SU-DHL-6 (cell line): ENCODE data around the gene BRI3.

Experiments used
- EZH2phosphoT487 ChIP-seq: fragments of 200-600 bp; sonication (generic), shearing (Covaris generic); conservative IDR thresholded peaks from 2 replicates; pipeline ENCODE4 v1.6.1; 2018; ENCODE audit warnings: mild to moderate bottlenecking, antibody characterized with exemption, low read length, moderate library complexity, mixed read lengths
- TF ChIP-seq, protein P1 (sequence below): fragments of 200-600 bp; sonication (generic); IDR thresholded peaks from one replicate; pipeline ENCODE4 v1.5.1; 2017; ENCODE audit warnings: antibody characterized with exemption, mild to moderate bottlenecking, low read length, moderate library complexity; ENCODE audit not compliant: insufficient read depth, poor library complexity, severe bottlenecking

DNA sequence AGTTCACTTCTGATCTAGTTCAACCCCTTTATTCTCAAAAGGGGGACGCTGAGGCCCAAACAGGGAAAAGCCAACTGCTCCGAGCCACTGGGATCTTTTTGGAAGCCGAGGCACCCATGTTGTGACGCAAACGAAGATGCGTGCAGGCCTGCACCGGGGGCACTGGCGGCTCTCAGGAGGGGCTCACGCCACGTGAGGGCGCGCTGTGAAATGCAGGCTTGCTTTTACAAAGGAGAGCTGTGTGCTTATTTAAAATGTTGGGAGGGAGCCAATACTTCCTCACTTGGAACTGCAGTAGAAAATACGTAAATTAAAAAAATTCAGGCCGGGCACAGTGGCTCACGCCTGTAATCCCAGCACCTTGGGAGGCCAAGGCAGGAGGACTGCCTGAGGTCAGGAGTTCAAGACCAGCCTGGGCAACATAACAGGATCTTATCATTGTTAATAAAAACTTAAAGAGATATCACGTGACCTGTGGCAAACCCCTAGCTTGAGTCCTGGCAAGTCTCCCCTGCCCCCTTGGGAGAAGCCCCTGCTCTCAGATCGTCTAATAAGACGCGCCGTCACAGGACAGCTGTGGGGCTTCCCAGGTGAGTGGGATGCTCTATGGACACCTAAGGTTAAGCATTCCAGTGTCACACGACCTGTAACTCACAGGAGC is 16.3 kb downstream of the BRI3 start:
- TF ChIP-seq, protein P1, sequence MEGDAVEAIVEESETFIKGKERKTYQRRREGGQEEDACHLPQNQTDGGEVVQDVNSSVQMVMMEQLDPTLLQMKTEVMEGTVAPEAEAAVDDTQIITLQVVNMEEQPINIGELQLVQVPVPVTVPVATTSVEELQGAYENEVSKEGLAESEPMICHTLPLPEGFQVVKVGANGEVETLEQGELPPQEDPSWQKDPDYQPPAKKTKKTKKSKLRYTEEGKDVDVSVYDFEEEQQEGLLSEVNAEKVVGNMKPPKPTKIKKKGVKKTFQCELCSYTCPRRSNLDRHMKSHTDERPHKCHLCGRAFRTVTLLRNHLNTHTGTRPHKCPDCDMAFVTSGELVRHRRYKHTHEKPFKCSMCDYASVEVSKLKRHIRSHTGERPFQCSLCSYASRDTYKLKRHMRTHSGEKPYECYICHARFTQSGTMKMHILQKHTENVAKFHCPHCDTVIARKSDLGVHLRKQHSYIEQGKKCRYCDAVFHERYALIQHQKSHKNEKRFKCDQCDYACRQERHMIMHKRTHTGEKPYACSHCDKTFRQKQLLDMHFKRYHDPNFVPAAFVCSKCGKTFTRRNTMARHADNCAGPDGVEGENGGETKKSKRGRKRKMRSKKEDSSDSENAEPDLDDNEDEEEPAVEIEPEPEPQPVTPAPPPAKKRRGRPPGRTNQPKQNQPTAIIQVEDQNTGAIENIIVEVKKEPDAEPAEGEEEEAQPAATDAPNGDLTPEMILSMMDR = no peak
- TF ChIP-seq EZH2phosphoT487 = no peak
